Measurements from ENCODE around the gene ICAM3. TPM values are rescaled to one million over a fixed set of nuclear protein-coding genes. Genes with fewer than 3 reads are reported as not detected.
"Not testable (repeated sequence)": the region's sequence is repeated elsewhere in the genome, so short reads cannot be mapped to it uniquely, and the experiment has no call there.

Gene ICAM3
- total RNA-seq, 6 experiments from 2014 or later: 14.7 to 17.7 (median 16.8) TPM

GRCh38 chr19:10343495-10343894, 4.1 kb upstream of the ICAM3 start:
- Mint-ChIP-seq H3K27me3 (ENCODE audit: insufficient read depth) (peaks cover 9% of the 10 kb centered on the region), H3K4me3 (no peak overlapping the region), H3K36me3 (ENCODE audit: low read depth) (no peaks in the 10 kb centered on the region), H3K27ac (no peak overlapping the region), H3K9me3 (no peaks in the 10 kb centered on the region), H3K4me1 (ENCODE audit: low read depth) (peaks cover 27% of the 10 kb centered on the region)
- no peak for DNase-seq
- no peak for TF ChIP-seq CTCF (IDR thresholded peaks at IDR 0.05)

- DNase-seq: no peak
- H3K27me3 Mint-ChIP-seq (ENCODE audit: insufficient read depth): peaks cover 9% of the 10 kb centered on the region
- no peak overlapping the region for H3K27ac Mint-ChIP-seq
- H3K36me3 Mint-ChIP-seq (ENCODE audit: low read depth): no peaks in the 10 kb centered on the region
- peaks cover 19% of the 10 kb centered on the region for H3K4me1 Mint-ChIP-seq (ENCODE audit: low read depth)
- H3K4me3 Mint-ChIP-seq: no peak overlapping the region
- no peaks in the 10 kb centered on the region for H3K9me3 Mint-ChIP-seq
- TF ChIP-seq CTCF (IDR thresholded peaks at IDR 0.05): no peak
These were observed 553 bp upstream of the ICAM3 start for GRCh38 chr19:10339977-10340376.

- no peak for TF ChIP-seq CTCF (IDR thresholded peaks at IDR 0.05)
- Mint-ChIP-seq H3K27me3 (ENCODE audit: insufficient read depth) (peaks cover 9% of the 10 kb centered on the region), H3K27ac (no peak overlapping the region), H3K4me1 (ENCODE audit: low read depth) (peaks cover 14% of the 10 kb centered on the region), H3K4me3 (no peak overlapping the region), H3K36me3 (ENCODE audit: low read depth) (no peaks in the 10 kb centered on the region), H3K9me3 (no peaks in the 10 kb centered on the region)
- DNase-seq: no peak
These were observed 484 bp downstream of the ICAM3 start for GRCh38 chr19:10338940-10339339.

- H3K27ac Mint-ChIP-seq; DNase-seq; H3K36me3 Mint-ChIP-seq (ENCODE audit: low read depth); H3K9me3 Mint-ChIP-seq; H3K27me3 Mint-ChIP-seq (ENCODE audit: insufficient read depth); H3K4me3 Mint-ChIP-seq: not testable (repeated sequence)
- peaks cover 17% of the 10 kb centered on the region for H3K4me1 Mint-ChIP-seq (ENCODE audit: low read depth)
These were observed 2.7 kb downstream of the ICAM3 start for GRCh38 chr19:10336725-10337124.

- no peak for TF ChIP-seq CTCF (IDR thresholded peaks at IDR 0.05)
- peaks cover 9% of the 10 kb centered on the region; the same call in 1 of the 2 replicates for H3K36me3 Mint-ChIP-seq (ENCODE audit: low read depth)
- no peaks in the 10 kb centered on the region for H3K9me3 Mint-ChIP-seq
- peaks cover 6% of the 10 kb centered on the region for H3K27me3 Mint-ChIP-seq (ENCODE audit: insufficient read depth)
- no peak overlapping the region for H3K4me3 Mint-ChIP-seq
- DNase-seq: no peak
- H3K27ac Mint-ChIP-seq: peak overlapping the region; percentile 97; the same call in 1 of the 2 replicates
- peaks cover 17% of the 10 kb centered on the region for H3K4me1 Mint-ChIP-seq (ENCODE audit: low read depth)
These were observed 4.0 kb downstream of the ICAM3 start for GRCh38 chr19:10335352-10335985.

- H3K27ac Mint-ChIP-seq: peak overlapping the region; percentile 97
- peaks cover 15% of the 10 kb centered on the region; the same call in 1 of the 2 replicates for H3K36me3 Mint-ChIP-seq (ENCODE audit: low read depth)
- peak; percentile 96 for DNase-seq
- TF ChIP-seq CTCF (IDR thresholded peaks at IDR 0.05): peak; percentile 43; the same call in 1 of the 2 replicates
- no peaks in the 10 kb centered on the region for H3K9me3 Mint-ChIP-seq
- H3K27me3 Mint-ChIP-seq (ENCODE audit: insufficient read depth): peaks cover 6% of the 10 kb centered on the region
- H3K4me3 Mint-ChIP-seq: peak overlapping the region; percentile 99
- H3K4me1 Mint-ChIP-seq (ENCODE audit: low read depth): peaks cover 17% of the 10 kb centered on the region
These were observed 4.7 kb downstream of the ICAM3 start for GRCh38 chr19:10334588-10335351.

All from HFFc6 (cell line).